ENCODE results near the gene TMPRSS6. TPM values are rescaled to one million over a fixed set of nuclear protein-coding genes. Genes with fewer than 3 reads are reported as not detected.

The TMPRSS6 gene
- total RNA-seq, 1 experiment from 2014 or later = not detected

DNA sequence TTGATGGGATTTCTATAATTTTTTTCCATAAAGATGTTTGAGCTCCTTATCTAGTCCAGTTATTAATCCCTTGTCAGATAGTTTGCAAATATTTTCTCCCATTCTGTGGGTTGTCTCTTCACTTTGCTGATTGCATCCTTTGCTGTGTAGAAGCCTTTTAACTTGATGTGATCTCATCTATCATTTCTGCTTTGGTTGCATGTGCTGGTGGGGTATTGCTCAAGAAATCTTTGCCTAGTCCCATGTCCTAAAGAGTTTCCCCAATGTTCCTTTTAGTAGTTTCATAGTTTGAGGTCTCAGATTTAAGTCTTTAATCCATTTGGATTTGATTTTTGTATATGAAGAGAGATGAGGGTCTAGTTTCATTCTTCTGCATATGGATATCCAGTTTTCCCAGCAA, 41.9 kb upstream of the TMPRSS6 start:
- intact Hi-C loops (cut with micrococcal nuclease) = no loop called here
- DNase-seq (ENCODE audit: unreplicated experiment) = no peak
- Mint-ChIP-seq H3K36me3 (ENCODE audit: insufficient read depth, unreplicated experiment) (no peaks in the 10 kb centered on the region), H3K4me1 (ENCODE audit: insufficient read depth, unreplicated experiment) (no peaks in the 10 kb centered on the region), H3K27ac (ENCODE audit: low read depth, unreplicated experiment) (no peak overlapping the region), H3K4me3 (ENCODE audit: unreplicated experiment) (no peak overlapping the region), H3K9me3 (ENCODE audit: unreplicated experiment) (peaks cover 35% of the 10 kb centered on the region), H3K27me3 (ENCODE audit: insufficient read depth, unreplicated experiment) (peaks cover 5% of the 10 kb centered on the region)
- CTCF ChIA-PET = interaction anchor here (0.6 to 1.6 kb wide), 2 partner anchors 14 to 278 kb away, joined by 3 to 6 read pairs; no protein-coding TSS in a partner anchor
- BruUV-seq (replicated peaks) = no TSS peak
- TF ChIP-seq, protein P1, sequence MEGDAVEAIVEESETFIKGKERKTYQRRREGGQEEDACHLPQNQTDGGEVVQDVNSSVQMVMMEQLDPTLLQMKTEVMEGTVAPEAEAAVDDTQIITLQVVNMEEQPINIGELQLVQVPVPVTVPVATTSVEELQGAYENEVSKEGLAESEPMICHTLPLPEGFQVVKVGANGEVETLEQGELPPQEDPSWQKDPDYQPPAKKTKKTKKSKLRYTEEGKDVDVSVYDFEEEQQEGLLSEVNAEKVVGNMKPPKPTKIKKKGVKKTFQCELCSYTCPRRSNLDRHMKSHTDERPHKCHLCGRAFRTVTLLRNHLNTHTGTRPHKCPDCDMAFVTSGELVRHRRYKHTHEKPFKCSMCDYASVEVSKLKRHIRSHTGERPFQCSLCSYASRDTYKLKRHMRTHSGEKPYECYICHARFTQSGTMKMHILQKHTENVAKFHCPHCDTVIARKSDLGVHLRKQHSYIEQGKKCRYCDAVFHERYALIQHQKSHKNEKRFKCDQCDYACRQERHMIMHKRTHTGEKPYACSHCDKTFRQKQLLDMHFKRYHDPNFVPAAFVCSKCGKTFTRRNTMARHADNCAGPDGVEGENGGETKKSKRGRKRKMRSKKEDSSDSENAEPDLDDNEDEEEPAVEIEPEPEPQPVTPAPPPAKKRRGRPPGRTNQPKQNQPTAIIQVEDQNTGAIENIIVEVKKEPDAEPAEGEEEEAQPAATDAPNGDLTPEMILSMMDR (IDR thresholded peaks at IDR 0.05; ENCODE audit: unreplicated experiment) = no peak
- POLR2A ChIA-PET = no interaction called here

DNA sequence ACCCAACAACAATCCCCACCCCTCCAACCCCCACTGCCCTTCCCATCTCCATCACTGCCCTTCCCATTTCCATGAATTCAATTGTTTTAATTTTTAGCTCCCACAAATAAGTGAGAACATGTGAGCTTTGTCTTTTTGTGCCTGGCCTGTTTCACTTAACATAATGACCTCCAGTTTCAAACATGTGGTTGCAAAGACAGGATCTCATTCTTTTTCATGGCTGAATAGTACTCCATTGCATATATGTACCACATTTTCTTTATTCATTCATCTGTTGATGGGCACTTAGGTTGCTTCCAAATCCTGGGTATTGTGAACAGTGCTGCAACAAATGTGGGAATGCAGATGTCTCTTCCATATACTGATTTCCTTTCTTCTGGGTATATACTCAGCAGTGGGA, 41.2 kb upstream of the TMPRSS6 start:
- ChIA-PET POLR2A (no interaction called here), CTCF (interaction anchor here (0.6 to 1.6 kb wide), 2 partner anchors 15 to 277 kb away, joined by 3 to 6 read pairs; no protein-coding TSS in a partner anchor)
- TF ChIP-seq, protein P1 (IDR thresholded peaks at IDR 0.05; ENCODE audit: unreplicated experiment) = no peak
- intact Hi-C loops (cut with micrococcal nuclease) = no loop called here
- H3K4me1 Mint-ChIP-seq (ENCODE audit: insufficient read depth, unreplicated experiment) = peaks cover 6% of the 10 kb centered on the region
- peaks cover 12% of the 10 kb centered on the region for H3K27me3 Mint-ChIP-seq (ENCODE audit: insufficient read depth, unreplicated experiment)
- no peak for DNase-seq (ENCODE audit: unreplicated experiment)
- BruUV-seq (replicated peaks) = no TSS peak
- H3K27ac Mint-ChIP-seq (ENCODE audit: low read depth, unreplicated experiment) = no peak overlapping the region
- H3K36me3 Mint-ChIP-seq (ENCODE audit: insufficient read depth, unreplicated experiment) = no peaks in the 10 kb centered on the region
- peaks cover 31% of the 10 kb centered on the region for H3K9me3 Mint-ChIP-seq (ENCODE audit: unreplicated experiment)
- no peak overlapping the region for H3K4me3 Mint-ChIP-seq (ENCODE audit: unreplicated experiment)

DNA sequence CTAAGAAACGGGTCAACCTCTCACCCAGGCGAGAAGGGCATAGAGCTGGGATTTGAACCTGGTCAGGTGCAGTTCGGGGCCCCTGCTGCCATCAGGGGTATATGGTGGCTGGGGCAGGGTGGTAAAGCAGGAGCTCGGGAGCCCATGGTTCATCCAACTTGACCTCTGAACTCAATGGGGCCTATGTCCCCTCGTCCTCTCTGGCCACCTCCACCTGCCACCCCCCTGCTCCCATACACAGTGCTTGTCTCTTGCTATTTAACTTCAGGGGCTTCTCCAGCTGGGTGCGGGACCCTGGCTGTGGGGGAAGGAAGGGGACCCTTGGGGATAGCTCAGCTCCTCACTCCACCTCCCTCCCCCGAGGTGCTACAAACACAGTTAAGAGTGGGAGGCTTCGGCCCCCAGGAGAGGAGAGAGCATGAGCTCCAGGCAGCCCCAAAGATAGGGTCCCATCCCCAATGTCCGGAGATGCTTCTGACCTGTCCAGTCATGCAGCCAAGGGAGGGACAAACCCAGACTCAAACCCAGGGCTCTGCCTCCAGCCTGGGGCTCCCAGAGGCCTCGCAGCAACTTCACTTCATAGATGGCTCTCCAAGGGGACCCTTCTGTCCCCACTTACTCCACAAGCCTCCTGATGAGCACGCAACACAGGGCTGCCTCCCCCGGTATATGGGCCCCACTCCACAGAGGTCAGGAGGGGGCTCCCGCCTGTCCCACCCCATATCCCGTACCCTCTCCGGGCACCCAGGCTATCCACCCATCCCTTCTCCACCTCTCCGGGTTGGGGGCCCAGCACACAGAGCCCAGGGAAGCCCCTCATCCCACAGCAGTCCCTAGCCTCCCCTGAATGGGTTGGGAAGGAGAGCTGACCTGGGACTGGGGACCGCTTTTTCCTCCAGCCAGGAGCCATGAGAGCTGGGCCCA, 39.5 kb upstream of the TMPRSS6 start:
- ChIA-PET POLR2A (no interaction called here), CTCF (interaction anchor here (0.6 to 0.7 kb wide), 3 partner anchors 42 to 117 kb away, joined by 3 read pairs; no protein-coding TSS in a partner anchor)
- intact Hi-C loops (cut with micrococcal nuclease) = no loop called here
- H3K27me3 Mint-ChIP-seq (ENCODE audit: insufficient read depth, unreplicated experiment) = peaks cover 29% of the 10 kb centered on the region
- H3K27ac Mint-ChIP-seq (ENCODE audit: low read depth, unreplicated experiment) = no peak overlapping the region
- BruUV-seq (replicated peaks) = no TSS peak
- peaks cover 22% of the 10 kb centered on the region for H3K9me3 Mint-ChIP-seq (ENCODE audit: unreplicated experiment)
- H3K4me3 Mint-ChIP-seq (ENCODE audit: unreplicated experiment) = no peak overlapping the region
- TF ChIP-seq, protein P1 (IDR thresholded peaks at IDR 0.05; ENCODE audit: unreplicated experiment) = no peak
- peaks cover 6% of the 10 kb centered on the region for H3K4me1 Mint-ChIP-seq (ENCODE audit: insufficient read depth, unreplicated experiment)
- no peaks in the 10 kb centered on the region for H3K36me3 Mint-ChIP-seq (ENCODE audit: insufficient read depth, unreplicated experiment)
- DNase-seq (ENCODE audit: unreplicated experiment) = no peak

DNA sequence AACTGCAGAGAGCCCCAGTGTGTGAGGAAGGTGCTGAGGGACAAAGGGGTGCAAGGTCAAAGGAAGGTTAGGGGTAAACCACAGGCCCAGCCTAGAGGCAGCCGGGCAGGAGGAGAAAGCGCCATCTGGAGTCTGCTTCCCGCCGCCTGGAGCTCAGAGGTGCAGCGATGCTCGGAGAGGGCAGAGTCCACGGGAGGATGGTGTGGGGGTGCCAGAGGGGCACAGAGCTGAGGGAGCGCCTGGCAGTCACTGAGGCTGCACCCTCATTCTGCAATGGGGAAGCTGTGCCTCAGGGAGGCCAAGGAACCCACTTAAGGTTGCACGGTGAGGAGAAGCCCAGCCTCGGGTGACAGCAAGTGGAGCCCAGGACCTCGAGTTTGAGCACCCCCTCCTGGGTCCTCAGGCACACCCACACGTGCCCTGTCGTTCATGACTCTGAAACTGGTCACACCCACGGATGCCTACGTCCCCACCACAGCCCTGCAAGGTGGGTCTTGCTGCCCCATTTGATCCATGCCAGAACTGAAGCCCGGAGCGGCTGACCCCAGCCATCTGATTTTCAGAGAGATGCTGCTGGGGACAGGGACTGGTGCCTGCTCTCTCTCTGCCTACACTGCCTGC, 38.6 kb upstream of the TMPRSS6 start:
- Mint-ChIP-seq H3K9me3 (ENCODE audit: unreplicated experiment) (peaks cover 22% of the 10 kb centered on the region), H3K36me3 (ENCODE audit: insufficient read depth, unreplicated experiment) (no peaks in the 10 kb centered on the region), H3K27me3 (ENCODE audit: insufficient read depth, unreplicated experiment) (peaks cover 35% of the 10 kb centered on the region), H3K4me3 (ENCODE audit: unreplicated experiment) (no peak overlapping the region), H3K4me1 (ENCODE audit: insufficient read depth, unreplicated experiment) (peaks cover 6% of the 10 kb centered on the region), H3K27ac (ENCODE audit: low read depth, unreplicated experiment) (no peak overlapping the region)
- ChIA-PET POLR2A (no interaction called here), CTCF (interaction anchor here (0.6 kb wide), 2 partner anchors 71 to 116 kb away, joined by 3 read pairs; no protein-coding TSS in a partner anchor)
- no peak for DNase-seq (ENCODE audit: unreplicated experiment)
- BruUV-seq (replicated peaks) = no TSS peak
- intact Hi-C loops (cut with micrococcal nuclease) = no loop called here
- TF ChIP-seq, protein P1 (IDR thresholded peaks at IDR 0.05; ENCODE audit: unreplicated experiment) = no peak

All from MCF 10A (cell line).